NCI-H345 (cell line): ENCODE data around the gene GPM6B.
"Not testable (repeated sequence)": the region's sequence is repeated elsewhere in the genome, so short reads cannot be mapped to it uniquely, and the experiment has no call there.

Source experiments
- DNase-seq: peaks from one replicate; lab custom pipeline; 2025; lab: John Stamatoyannopoulos, UW

Gene GPM6B

DNA sequence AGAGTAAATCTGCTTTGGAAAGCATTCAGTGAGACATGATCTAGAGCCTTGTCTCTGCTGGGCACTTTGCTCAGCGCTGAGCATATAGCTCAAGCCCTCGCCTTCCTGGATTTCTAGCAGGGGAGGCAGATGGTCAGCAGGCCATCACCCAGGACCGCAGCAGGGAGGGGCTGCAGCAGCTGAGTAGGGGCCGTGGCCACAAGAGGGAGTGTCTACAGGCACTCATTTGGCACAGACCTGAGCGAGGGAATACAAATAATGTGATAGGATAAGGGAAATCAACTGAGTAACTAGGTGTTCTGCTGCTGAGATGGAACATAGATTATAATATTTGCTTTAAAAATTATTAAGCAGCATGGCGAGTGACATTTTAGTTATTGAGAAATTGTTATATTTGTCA is 52.1 kb downstream of the GPM6B start:
- DNase-seq = no peak

DNA sequence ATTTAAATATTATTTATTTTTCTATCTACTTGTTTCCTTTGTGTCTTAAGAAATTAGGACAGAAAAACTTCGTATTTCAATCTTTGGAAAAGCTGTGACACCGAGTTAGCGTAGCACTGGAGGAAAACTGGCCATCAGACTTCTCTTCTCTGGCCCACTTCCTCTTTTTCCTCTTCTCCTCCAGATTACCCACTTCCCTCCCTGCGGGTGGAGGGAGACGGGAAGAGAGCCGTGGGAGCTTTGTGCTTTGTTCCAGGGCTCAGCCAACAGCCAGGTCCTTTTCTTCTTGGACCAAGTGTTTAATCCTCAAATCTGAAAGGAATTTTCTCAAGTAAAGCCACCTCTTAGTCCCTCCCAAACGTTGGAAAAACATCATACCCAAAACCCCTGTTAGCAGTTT is 52.6 kb downstream of the GPM6B start:
- DNase-seq = no peak

DNA sequence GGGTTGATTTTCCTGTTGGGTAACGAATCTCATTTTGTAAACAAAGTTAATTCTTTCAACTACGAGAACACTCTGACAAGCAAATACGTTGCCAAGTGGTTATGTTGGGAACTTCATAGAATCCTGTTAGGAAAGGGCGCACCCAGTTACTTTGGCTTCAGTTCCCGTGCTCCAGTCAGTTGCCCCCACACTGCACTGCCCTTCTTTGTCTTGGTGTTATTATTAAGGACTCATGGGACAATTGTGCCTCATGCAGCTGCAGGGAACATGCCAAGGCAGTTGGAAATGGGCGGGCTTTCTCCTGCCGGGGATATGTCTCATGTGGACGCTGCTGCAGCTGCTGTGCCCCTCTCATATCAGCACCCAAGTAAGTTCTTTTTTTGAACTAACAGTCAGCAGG is 53.4 kb downstream of the GPM6B start:
- DNase-seq = no peak

DNA sequence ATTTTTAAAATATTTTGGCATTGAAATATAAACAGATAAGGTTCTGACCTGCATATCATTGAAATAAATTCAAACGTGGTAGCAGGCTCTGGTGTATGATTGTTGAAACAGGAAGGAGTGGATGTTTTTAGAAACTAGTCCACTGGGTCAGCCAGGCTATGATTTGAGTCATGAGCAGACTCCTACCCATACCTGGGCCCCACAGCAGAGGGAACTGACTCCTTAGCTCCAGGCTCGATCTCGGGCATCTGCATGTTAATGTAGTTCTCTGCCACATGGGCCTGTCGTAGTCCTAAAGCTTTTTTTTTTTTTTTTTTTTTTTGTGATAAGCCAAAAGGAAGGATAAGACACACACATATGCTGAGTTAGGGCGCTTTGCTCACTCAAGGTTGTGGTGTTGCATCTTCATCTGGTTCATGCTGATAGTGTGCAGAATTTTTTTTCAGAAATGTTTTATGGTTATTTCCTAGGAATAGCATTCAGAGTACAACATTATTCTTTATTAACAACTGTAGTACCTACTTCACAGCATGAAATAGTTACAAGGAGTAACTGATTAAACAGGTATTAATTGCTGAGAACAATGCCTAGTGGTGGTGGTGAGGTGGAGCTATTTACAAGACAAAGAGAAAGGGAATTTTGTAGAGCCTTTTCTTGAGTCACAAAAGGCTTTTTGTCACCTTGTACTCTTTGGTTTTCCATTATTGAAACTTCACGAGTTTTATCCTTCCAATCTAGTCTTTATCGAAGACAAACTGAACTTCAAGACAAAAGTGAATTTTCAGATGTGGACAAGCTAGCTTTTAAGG is 55.1 kb downstream of the GPM6B start:
- DNase-seq = no peak

DNA sequence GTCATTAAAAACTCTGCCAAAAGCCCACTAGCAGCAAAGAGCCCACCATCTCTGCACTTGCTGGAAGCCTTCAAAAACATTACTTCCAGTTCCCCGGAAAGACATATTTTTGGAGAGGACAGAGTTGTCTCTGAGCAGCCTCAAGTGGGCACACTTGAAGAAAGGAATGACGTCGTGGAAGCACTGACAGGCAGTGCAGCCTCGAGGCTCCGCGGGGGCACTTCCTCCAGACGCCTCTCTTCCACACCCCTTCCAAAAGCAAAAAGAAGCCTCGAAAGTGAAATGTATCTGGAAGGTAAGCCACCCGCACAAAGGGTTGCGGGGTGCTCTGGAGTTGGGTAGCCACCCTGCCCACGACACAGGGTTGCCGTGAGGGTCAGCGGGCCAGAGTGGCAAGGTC is 56.5 kb downstream of the GPM6B start:
- no peak for DNase-seq

GRCh38 chrX:13759152-13759718 is 57.7 kb downstream of the GPM6B start:
- DNase-seq = no peak

GRCh38 chrX:13756381-13756780 is 60.5 kb downstream of the GPM6B start:
- no peak for DNase-seq

DNA sequence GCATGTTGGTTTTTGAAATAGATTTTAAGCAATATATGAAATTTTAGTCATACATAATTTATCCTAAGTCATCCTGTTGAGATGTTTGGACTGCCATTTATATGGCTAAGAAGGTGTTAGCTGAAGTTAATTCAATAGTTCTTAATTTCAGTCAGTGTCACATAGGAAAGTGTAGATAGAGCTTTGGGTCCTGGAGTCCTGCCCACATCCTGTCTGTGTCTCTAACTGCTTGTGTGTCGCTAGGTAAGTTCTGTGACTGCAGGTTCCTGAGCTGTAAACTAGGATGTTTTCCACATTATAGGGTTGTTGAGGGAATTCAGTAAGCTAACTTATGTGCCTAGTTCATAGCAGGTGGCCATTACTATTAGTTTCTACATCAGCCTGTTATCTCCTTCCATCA is 61.6 kb downstream of the GPM6B start:
- DNase-seq = no peak

DNA sequence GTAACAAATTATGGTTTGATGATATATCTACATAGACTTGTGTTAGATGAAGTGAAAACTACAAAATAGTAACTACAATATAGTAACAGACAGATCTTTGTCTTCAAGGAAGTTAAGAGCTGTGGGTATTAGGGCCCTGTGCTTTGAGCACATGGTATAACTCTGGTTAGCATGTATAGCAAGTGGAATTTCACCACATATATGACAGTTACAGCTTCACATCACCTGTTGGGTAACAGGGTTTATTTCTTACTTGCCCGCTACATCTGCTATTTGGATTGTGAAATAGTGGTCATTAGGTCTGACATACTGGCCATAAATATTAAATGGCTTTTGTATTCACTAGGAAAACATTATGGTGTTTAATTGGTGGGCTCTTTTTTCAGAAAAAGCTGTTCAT is 62.1 kb downstream of the GPM6B start:
- DNase-seq = no peak

GRCh38 chrX:13752646-13753045 is 64.2 kb downstream of the GPM6B start:
- DNase-seq = no peak

DNA sequence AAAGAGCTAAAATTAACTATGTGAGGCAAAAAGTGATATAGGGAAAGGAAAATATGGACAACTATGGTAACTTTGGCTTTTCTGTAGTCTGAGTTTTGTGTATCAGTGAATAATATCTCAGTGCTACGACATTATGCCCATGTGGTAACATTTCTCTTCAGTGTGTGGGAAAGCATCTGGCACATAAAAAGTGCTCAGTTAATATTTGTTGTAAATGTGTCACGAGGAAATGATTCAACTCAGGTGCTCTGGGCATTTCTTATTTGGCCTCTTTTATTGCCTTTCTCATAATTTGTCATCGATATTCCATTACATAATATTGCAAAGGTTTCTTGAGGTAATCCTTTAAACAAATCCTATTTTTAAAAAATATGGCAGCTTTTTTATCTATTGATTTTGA is 64.8 kb downstream of the GPM6B start:
- no peak for DNase-seq

GRCh38 chrX:13750812-13751211 is 66.1 kb downstream of the GPM6B start:
- no peak for DNase-seq

GRCh38 chrX:13750204-13750603 is 66.7 kb downstream of the GPM6B start:
- peak; percentile 43 for DNase-seq

- no peak for DNase-seq
Observed at GRCh38 chrX:13748486-13748885, 68.4 kb downstream of the GPM6B start.

DNA sequence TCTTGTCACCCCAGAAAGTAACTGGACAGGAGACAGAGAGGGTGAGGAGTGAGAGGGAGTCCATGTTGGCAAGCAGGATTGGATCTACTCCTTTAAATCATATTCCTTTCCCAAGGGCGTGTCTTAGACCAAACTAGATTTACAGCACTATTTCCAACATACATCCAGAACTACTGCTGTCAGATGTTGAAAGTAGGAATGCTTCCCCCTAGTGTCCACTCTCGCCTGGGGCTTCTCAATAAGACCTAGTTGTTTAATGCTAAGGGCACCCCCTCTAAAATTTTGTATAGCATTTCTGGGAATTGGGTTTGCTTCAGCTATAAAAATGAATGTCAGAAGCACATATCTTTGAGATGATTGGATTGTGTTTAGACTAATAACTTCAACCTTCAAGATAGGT is 69.1 kb downstream of the GPM6B start:
- DNase-seq = no peak

- DNase-seq = no peak
Observed at GRCh38 chrX:13742397-13743176, 74.3 kb downstream of the GPM6B start.

DNA sequence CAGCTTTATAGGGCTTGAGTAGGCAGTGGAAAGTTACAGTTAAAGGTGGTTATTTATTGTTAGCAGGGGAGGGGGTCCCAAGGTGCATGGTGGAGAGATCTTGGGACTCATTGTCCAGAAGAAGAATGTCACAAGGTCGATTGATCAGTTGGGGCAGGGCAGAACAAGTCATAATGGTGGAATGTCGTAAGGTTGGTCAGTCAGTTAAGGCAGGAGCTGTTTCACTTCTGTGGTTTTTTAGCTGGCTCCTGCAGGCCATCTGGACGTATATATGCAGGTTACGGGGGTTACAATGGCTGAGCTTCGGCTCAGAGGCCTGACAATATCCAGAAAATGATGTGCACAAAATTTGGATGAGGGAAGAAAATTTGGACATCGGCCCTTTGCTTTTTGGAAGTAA is 75.2 kb downstream of the GPM6B start:
- DNase-seq = no peak

- DNase-seq = peak; percentile 96
Observed at GRCh38 chrX:13734278-13735172, 82.4 kb downstream of the GPM6B start, which contains the start of the genes OFD1 and TRAPPC2. TSS of gene OFD1 (plus strand) at chrX:13734748. CDS start at chrX:13735072, 324 bp downstream. TSS of gene TRAPPC2 (minus strand) at chrX:13734620. CDS start at chrX:13719963, 14,657 bp downstream.

- no peak for DNase-seq
Observed at GRCh38 chrX:13733506-13733905, 83.4 kb downstream of the GPM6B start.

DNA sequence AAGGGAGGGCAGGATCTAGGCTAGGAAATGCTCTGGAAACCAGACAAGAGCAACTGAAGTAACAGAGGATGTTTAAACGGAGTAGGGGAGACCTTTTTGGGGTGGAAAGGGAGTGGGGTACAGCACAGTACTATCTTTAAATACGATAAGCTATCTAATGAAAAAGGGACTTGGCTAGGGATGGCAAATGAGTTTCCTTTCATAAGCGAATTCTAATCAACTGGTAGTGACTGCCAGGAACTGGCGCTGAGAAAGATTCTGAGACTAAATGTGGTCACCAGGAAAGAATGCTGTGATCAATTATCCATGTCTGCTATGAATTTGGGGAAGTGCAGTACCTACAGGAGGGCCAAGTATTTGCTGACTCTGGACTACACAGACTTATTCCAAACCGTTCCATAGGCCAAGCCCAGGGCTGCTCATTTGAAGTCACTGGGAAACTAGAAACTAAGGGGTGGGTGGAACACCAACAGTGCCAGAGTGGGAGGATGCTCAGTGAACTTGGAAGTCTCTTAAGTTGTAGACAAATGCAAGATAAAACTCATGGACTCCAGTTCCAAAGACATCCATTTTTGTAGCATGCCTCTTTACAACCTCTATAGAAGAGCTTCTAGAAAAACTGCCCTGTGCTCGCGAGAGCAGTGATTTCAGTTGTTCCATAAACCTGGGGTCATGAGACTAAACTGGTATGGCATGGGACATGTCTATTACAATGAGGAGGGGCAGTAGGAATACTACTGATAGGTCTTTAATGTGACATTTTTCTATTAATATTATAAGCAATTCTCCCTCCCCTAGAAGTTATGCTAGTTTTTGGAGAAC is 84.4 kb downstream of the GPM6B start:
- no peak for DNase-seq

DNA sequence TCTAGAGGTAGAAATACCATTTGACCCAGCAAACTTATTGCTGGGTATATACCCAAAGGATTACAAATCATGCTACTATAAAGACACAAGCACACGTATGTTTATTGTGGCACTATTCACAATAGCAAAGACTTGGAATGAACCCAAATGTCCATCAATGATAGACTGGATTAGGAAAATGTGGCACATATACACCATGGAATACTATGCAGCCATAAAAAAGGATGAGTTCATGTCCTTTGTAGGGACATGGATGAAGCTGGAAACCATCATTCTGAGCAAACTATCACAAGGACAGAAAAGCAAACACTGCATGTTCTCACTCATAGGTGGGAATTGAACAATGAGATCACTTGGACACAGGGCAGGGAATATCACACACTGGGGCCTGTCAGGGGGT is 86.4 kb downstream of the GPM6B start:
- DNase-seq = not testable (repeated sequence)
